K562 (cell line): ENCODE results near the gene MPST. TPM values are rescaled to one million over a fixed set of nuclear protein-coding genes. Genes with fewer than 3 reads are reported as not detected.

Experiments used
- ATAC-seq: fragments of 200-7000 bp; cut with Tn5 transposase; 3 replicates; pipeline ENCODE4 v1.9.1; 2020; ENCODE audit warnings: moderate library complexity
- BruUV-seq: library from RNA; stranded (reverse); fragments of 400-500 nt; replicated peaks from 2 replicates; lab custom pipeline; 2021; lab: Mats Ljungman, UMichigan
- CTCF ChIA-PET: fragments of 300-600 bp; formaldehyde crosslinking; extraction: SDS; loops from one replicate; lab custom pipeline; 2021; ENCODE audit warnings: low intra/inter-chr PET ratio; lab: Yijun Ruan, JAX
- POLR2A ChIA-PET: fragments of 300-600, 350-650 bp; sonication (Branson Sonifier 250); formaldehyde crosslinking; extraction: SDS; loops from one replicate; lab custom pipeline; 2021; ENCODE audit warnings: antibody characterized with exemption, inconsistent platforms; lab: Yijun Ruan, JAX
- DNase-seq, 4 experiments: peaks; one replicate each; pipeline versions ENCODE4 v3.0.0 to v3.0.0-alpha.2; 2011 to 2018; ENCODE audit warnings: low spot score in 3 of 4, mixed read lengths in 3 of 4; ENCODE audit errors: extremely low read depth in 1 of 4
- FAIRE-seq: peaks from 2 replicates; lab custom pipeline; 2011; peaks lifted over from hg19 to GRCh38; lab: Jason Lieb, UNC
- H2AFZ ChIP-seq: 2 replicates; pipeline ENCODE4 v1.6.0; 2011; ENCODE audit warnings: low read depth, low read length, control low read depth, inconsistent platforms
- H3K27ac ChIP-seq: fragments of 200-600 bp; 3 replicates; pipeline ENCODE4 v1.8.0; 2011; ENCODE audit warnings: low read depth, mild to moderate bottlenecking, control low read depth, inconsistent platforms, low read length, moderate library complexity, mixed read lengths; ENCODE audit errors: extremely low read depth
- H3K27me3 ChIP-seq, 2 experiments: fragments of 300-600 bp in 1 of 2; 2 replicates in 1 of 2; 3 replicates in 1 of 2; pipeline versions ENCODE4 v1.6.0 to v1.8.0; 2011; ENCODE audit warnings: inconsistent platforms in 2 of 2, low read length in 2 of 2, mild to moderate bottlenecking in 1 of 2, mixed read lengths in 1 of 2, moderate library complexity in 1 of 2; ENCODE audit not compliant: control insufficient read depth in 2 of 2, insufficient read depth in 2 of 2
- H3K36me3 ChIP-seq: fragments of 300-600 bp; 3 replicates; pipeline ENCODE4 v1.8.0; 2011; ENCODE audit warnings: mild to moderate bottlenecking, low read length, inconsistent platforms; ENCODE audit not compliant: control insufficient read depth, insufficient read depth
- H3K4me1 ChIP-seq, 2 experiments: fragments of 200-600 bp in 1 of 2; replicated peaks in 1 of 2; 2 replicates in 1 of 2; 3 replicates in 1 of 2; pipeline versions ENCODE4 v1.5.1 to v1.8.0; 2011; ENCODE audit warnings: inconsistent platforms in 2 of 2, low read length in 2 of 2, mild to moderate bottlenecking in 1 of 2, mixed read lengths in 1 of 2, moderate library complexity in 1 of 2; ENCODE audit not compliant: control insufficient read depth in 2 of 2, insufficient read depth in 2 of 2
- H3K4me2 ChIP-seq: 2 replicates; pipeline ENCODE4 v1.6.1; 2011; ENCODE audit warnings: low read length, control low read depth, inconsistent platforms, mixed read lengths; ENCODE audit not compliant: insufficient read depth
- H3K4me3 ChIP-seq: fragments of 200-600 bp; sonication (generic), shearing (Covaris generic); 2 replicates; pipeline ENCODE4 v1.5.1; 2016; ENCODE audit warnings: control low read depth, inconsistent platforms
- H3K79me2 ChIP-seq: fragments of 200-600 bp; 3 replicates; pipeline ENCODE4 v1.8.0; 2011; ENCODE audit warnings: low read length, inconsistent platforms; ENCODE audit not compliant: control insufficient read depth, insufficient read depth
- H3K9ac ChIP-seq, 2 experiments: 2 replicates each; pipeline versions ENCODE4 v1.6.0 to v1.6.1; 2011; ENCODE audit warnings: low read depth in 2 of 2, low read length in 2 of 2, control low read depth in 1 of 2, inconsistent platforms in 1 of 2, mild to moderate bottlenecking in 1 of 2, mixed read lengths in 1 of 2; ENCODE audit not compliant: insufficient read depth in 1 of 2
- H3K9me1 ChIP-seq: one replicate; pipeline ENCODE4 v1.6.0; 2011; ENCODE audit warnings: inconsistent platforms, mild to moderate bottlenecking, low read length, moderate library complexity; ENCODE audit not compliant: control insufficient read depth, insufficient read depth
- H3K9me3 ChIP-seq: replicated peaks from 2 replicates; pipeline ENCODE4 v1.5.1; 2011; ENCODE audit warnings: low read depth, low read length, inconsistent platforms; ENCODE audit not compliant: control insufficient read depth, insufficient read depth
- H4K20me1 ChIP-seq: replicated peaks from 2 replicates; pipeline ENCODE4 v1.6.1; 2011; ENCODE audit warnings: low read length, inconsistent platforms, mixed read lengths; ENCODE audit not compliant: control insufficient read depth, insufficient read depth
- RAD51 ChIP-seq: fragments of 450-650 bp; IDR thresholded peaks from 2 replicates; pipeline ENCODE4 v1.7.1; 2016; ENCODE audit warnings: low read depth, mild to moderate bottlenecking, borderline replicate concordance
- SRSF9 ChIP-seq: fragments of 200-400 bp; formaldehyde crosslinking; IDR thresholded peaks from 2 replicates; pipeline ENCODE4 v1.6.1; 2017; ENCODE audit warnings: low read depth, low read length, borderline replicate concordance
- WGBS: fragments of 100-300 bp; shearing (Covaris generic); methylation state at CpG from one replicate; pipeline ENCODE4 v1.1.6; 2016; ENCODE audit warnings: low coverage, mixed read lengths; ENCODE audit not compliant: insufficient coverage; ENCODE audit errors: missing lambda C conversion rate; 5-methylcytosine and 5-hydroxymethylcytosine counted together
- in situ Hi-C: fragments of 300-500 bp; cut with MboI; formaldehyde crosslinking; loops from 4 replicates; pipeline ENCODE4 v1.15.0; 2018; ENCODE audit warnings: inconsistent platforms, mixed read lengths
- intact Hi-C: fragments of 100-400 bp; cut with micrococcal nuclease; formaldehyde crosslinking; loops from 2 replicates; pipeline ENCODE4 v1.14.2; 2022
- polyA plus RNA-seq, 8 experiments: library from polyadenylated mRNA; depleted of rRNA in 4 of 8; stranded (reverse) in 5 of 8; unstranded in 3 of 8; fragments of >200 nt; fragmentation: Nextera tagmentation in 2 of 8; fragmentation: Illumina TruSeq in 1 of 8; extraction: Ambion mirVana in 2 of 8; extraction: Trizol in 1 of 8; gene quantifications; 2 replicates each; pipeline versions ENCODE4 v1.2.1 to v1.2.3, GENCODE V29; 2011 to 2014; ENCODE audit warnings: inconsistent platforms in 1 of 8, missing spikeins in 1 of 8
- total RNA-seq, 7 experiments: library from RNA; depleted of rRNA in 6 of 7; stranded (reverse); fragments of >200 nt in 6 of 7; fragmentation: Illumina TruSeq in 2 of 7; extraction: Trizol in 2 of 7; gene quantifications; 2 replicates each; pipeline versions ENCODE4 v1.2.1 to v1.2.3, GENCODE V29; 2011 to 2021; ENCODE audit warnings: low replicate concordance in 1 of 7
- TF ChIP-seq, protein P1 (sequence below): sonication (generic); formaldehyde crosslinking; IDR thresholded peaks from 2 replicates; pipeline ENCODE4 v1.8.1; 2023; ENCODE audit warnings: mild to moderate bottlenecking, missing genetic modification reagents

Gene MPST
- total and polyA plus RNA-seq, 9 of the 15 experiments (the other 6 are each of a cell fraction or from before 2014, with no cell fraction given) = 0.65 to 104 (median 24.3) TPM

DNA sequence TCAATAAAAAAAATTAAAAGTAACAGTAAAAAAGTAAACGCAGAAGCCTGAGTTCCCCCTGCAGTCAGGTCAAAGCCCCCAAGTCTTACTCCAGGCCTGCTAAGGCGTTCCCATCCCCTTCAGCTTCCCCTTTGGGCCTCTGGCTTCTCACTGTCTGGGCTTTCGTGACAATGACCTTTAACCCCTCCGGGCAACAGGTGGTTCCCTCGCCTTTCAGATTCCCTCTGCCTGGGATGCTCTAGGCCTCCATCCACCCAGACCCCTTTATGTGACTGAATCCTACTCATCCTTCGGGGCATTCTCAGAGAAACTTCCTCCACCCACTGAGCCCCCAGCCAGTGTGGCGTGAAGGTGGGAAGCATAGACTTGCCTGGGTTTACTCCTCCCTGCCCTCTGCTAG lies 8.0 kb downstream of the MPST start (continued):
- TF ChIP-seq RAD51 = no peak

DNA sequence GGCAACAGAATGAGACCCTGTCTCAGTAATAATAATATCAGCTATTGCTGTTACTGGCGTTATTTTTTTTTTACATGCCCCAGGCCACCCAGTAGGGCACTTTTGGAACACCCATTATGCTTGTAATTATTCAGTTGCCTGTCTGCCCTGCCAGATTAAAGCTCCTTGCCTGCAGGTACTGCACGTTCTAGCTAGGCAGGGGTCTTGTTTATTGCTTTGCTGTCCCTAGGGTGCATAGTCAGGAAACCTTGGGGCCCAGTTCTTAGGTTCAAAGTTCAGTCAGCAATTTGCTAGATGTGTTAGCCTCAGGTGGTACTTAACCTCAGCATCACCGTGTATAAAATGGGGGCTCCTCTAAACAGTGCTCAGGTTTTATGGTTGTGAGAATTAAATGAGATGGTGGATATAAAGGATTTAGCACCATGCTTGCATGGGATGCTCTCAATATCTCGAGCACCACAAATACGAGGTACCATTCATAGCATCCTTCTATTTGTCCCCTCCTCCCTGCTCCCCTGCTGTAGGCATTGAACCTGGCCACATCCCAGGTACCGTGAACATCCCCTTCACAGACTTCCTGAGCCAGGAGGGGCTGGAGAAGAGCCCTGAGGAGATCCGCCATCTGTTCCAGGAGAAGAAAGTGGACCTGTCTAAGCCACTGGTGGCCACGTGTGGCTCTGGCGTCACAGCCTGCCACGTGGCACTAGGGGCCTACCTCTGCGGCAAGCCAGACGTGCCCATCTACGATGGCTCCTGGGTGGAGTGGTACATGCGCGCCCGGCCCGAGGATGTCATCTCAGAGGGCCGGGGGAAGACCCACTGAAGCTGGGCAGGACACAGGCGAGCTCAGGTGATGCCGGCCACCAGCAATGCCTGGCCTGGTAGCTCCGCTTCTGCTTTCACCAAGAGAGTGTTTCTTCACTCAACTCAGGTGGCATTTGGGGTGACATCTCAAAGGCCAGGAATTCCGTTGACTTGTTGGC lies 9.4 kb downstream of the MPST start:
- no peak overlapping the region for H3K4me2 ChIP-seq
- intact Hi-C loops = no loop called here
- H3K9ac ChIP-seq = no peak overlapping the region
- H4K20me1 ChIP-seq = no peaks in the 10 kb centered on the region
- no peak for ATAC-seq
- H3K27ac ChIP-seq = no peak overlapping the region
- BruUV-seq = no TSS peak
- 79% methylated on average over 11 of the region's 22 CpGs for WGBS
- no peak for TF ChIP-seq SRSF9
- TF ChIP-seq, protein P1, sequence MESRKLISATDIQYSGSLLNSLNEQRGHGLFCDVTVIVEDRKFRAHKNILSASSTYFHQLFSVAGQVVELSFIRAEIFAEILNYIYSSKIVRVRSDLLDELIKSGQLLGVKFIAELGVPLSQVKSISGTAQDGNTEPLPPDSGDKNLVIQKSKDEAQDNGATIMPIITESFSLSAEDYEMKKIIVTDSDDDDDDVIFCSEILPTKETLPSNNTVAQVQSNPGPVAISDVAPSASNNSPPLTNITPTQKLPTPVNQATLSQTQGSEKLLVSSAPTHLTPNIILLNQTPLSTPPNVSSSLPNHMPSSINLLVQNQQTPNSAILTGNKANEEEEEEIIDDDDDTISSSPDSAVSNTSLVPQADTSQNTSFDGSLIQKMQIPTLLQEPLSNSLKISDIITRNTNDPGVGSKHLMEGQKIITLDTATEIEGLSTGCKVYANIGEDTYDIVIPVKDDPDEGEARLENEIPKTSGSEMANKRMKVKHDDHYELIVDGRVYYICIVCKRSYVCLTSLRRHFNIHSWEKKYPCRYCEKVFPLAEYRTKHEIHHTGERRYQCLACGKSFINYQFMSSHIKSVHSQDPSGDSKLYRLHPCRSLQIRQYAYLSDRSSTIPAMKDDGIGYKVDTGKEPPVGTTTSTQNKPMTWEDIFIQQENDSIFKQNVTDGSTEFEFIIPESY (CRISPR knock-in tag) = 0 out of 2 replicates have a peak, but pooled peaks have one; percentile 11
- TF ChIP-seq, all 486 proteins: peak for 1
- FAIRE-seq (no peak), DNase-seq (no peak)
- no peaks in the 10 kb centered on the region for H3K79me2 ChIP-seq
- H3K9me1 ChIP-seq = no peaks in the 10 kb centered on the region
- in situ Hi-C loops = no loop called here
- H3K36me3 ChIP-seq = peaks cover 50% of the 10 kb centered on the region; the same call in 2 of the 3 replicates
- no peak overlapping the region for H3K4me3 ChIP-seq
- ChIA-PET POLR2A (interaction anchor here (0.6 to 1.1 kb wide), 2 partner anchors 10 to 168 kb away, joined by 3 to 6 read pairs; partner anchors contain the start of genes MPST and TST), CTCF (no interaction called here)
- H2AFZ ChIP-seq = no peak overlapping the region
- peaks cover 5 to 17% of the 10 kb centered on the region in 2 experiments; a peak in 4 of 5 replicates for H3K4me1 ChIP-seq
- no peaks in the 10 kb centered on the region for H3K9me3 ChIP-seq
- H3K27me3 ChIP-seq = no peaks in the 10 kb centered on the region
